ENCODE measurements around the gene IMMP2L. TPM values are rescaled to one million over a fixed set of nuclear protein-coding genes. Genes with fewer than 3 reads are reported as not detected.

IMMP2L gene
- total and polyA plus RNA-seq, 2 of the 8 experiments (the other 6 are each of a cell fraction or from before 2014, with no cell fraction given): 2.3 to 10.1 TPM

DNA sequence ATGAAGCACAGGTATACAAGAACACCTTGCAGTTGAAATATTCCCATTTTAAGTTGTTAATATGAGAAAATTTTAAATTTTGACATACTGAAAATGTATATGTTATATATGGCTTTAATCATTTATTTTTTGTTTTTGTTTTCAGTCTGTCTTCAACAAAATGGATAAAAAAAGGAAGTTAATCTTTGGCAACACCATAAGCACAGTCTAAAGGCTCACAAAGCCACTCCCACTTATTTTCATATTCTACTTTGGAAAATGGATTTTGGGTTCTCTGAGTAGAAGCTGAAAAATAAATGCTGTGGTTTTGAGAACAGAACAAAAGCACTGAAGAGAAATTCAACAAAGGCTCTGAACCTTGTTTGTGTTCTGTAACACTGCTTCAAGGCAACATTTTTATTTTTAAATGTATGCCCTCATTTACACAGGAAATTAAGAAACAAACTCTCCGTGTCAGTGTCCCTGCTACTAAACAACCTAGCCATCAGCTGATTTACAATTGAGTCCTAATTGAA is 552.7 kb downstream of the IMMP2L start:
- Histone ChIP-seq H2AFZ (ENCODE audit: low read length) (no peak overlapping the region), H3K27ac (ENCODE audit: low read depth, low read length) (no peak overlapping the region), H4K20me1 (replicated peaks in 1 of 2; ENCODE audit: control insufficient read depth in 1 of 2, insufficient read depth in 2 of 2, low read length in 2 of 2) (no peaks in the 10 kb centered on the region), H3K9me3 (ENCODE audit: insufficient read depth in 2 of 2, low read depth in 1 of 2, low read length in 1 of 2) (no peaks in the 10 kb centered on the region), H3K4me3 (ENCODE audit: extremely low read depth in 1 of 4, insufficient read depth in 2 of 4, low read depth in 3 of 4, low read length in 4 of 4) (no peak overlapping the region), H3K4me2 (ENCODE audit: insufficient read depth in 1 of 2, low read depth in 2 of 2, low read length in 2 of 2) (no peak overlapping the region), H2BK12ac (ENCODE audit: low read depth, low read length) (no peak overlapping the region), H3K23ac (ENCODE audit: insufficient read length) (no peak overlapping the region), H3K9ac (replicated peaks in 1 of 4; ENCODE audit: extremely low read depth in 1 of 4, low read depth in 3 of 4, low read length in 3 of 4) (no peak overlapping the region), H3K4ac (replicated peaks; ENCODE audit: insufficient read length, low read depth, low read length) (no peak overlapping the region), H3K36me3 (ENCODE audit: control insufficient read depth in 2 of 4, insufficient read depth in 4 of 4, low read length in 3 of 4) (no peaks in the 10 kb centered on the region), H4K91ac (replicated peaks; ENCODE audit: insufficient read length, low read length) (no peak overlapping the region), H3K79me2 (ENCODE audit: control insufficient read depth in 1 of 2, insufficient read depth in 2 of 2, low read length in 2 of 2) (no peaks in the 10 kb centered on the region), H3K27me3 (replicated peaks in 1 of 4; ENCODE audit: control insufficient read depth in 3 of 4, extremely low read depth in 1 of 4, insufficient read depth in 3 of 4, low read length in 3 of 4) (no peaks in the 10 kb centered on the region), H2AK5ac (ENCODE audit: low read depth, low read length) (no peak overlapping the region), H2BK120ac (replicated peaks; ENCODE audit: low read depth, low read length) (no peak overlapping the region), H4K8ac (ENCODE audit: extremely low read depth, insufficient read depth, low read length) (no peak overlapping the region), H2BK20ac (ENCODE audit: low read length) (no peak overlapping the region), H4K5ac (ENCODE audit: insufficient read length, low read depth, low read length) (no peak overlapping the region), H3K23me2 (ENCODE audit: low read depth, low read length) (no peaks in the 10 kb centered on the region; the same call in 1 of the 2 replicates), H2BK15ac (ENCODE audit: low read length) (no peak overlapping the region), H3K14ac (ENCODE audit: insufficient read length) (no peak overlapping the region), H2BK5ac (ENCODE audit: low read depth, low read length) (no peak overlapping the region), H3K79me1 (ENCODE audit: low read depth, low read length) (no peaks in the 10 kb centered on the region), H3K56ac (replicated peaks; ENCODE audit: insufficient read length, low read depth, low read length) (no peak overlapping the region), H3K18ac (ENCODE audit: extremely low read depth, low read length) (no peak overlapping the region), H3K4me1 (replicated peaks in 1 of 4; ENCODE audit: control insufficient read depth in 3 of 4, insufficient read depth in 4 of 4, low read length in 3 of 4) (no peaks in the 10 kb centered on the region)
- DNase-seq (ENCODE audit: low read depth in 1 of 2, low spot score in 2 of 2) (no peak), FAIRE-seq (no peak)
- POLR2A ChIA-PET (ENCODE audit: partially characterized antibody): no interaction called here
- TF ChIP-seq SP4 (IDR thresholded peaks at IDR 0.05; ENCODE audit: low read length) (no peak), JUN (IDR thresholded peaks at IDR 0.05; ENCODE audit: low read depth, low read length) (no peak), ATF2 (IDR thresholded peaks at IDR 0.05; ENCODE audit: low read length) (no peak), SIN3A (conservative IDR thresholded peaks at IDR 0.05 in 1 of 2, IDR thresholded peaks at IDR 0.05 in 1 of 2; ENCODE audit: low read depth in 1 of 2, low read length in 2 of 2) (no peak), EGR1 (IDR thresholded peaks at IDR 0.05; ENCODE audit: borderline replicate concordance, low read depth, low read length) (no peak), PHF8 (conservative IDR thresholded peaks at IDR 0.05; ENCODE audit: low read depth, low read length) (no peak), TBP (IDR thresholded peaks at IDR 0.05; ENCODE audit: low read depth, low read length) (no peak), RNF2 (IDR thresholded peaks at IDR 0.05; ENCODE audit: borderline replicate concordance, low read depth, low read length, missing control alignments, poor library complexity, severe bottlenecking) (no peak)
- CTCF ChIA-PET (ENCODE audit: partially characterized antibody): no interaction called here
- WGBS, 2 experiments (ENCODE audit: extremely low coverage in 1 of 2, insufficient coverage in 1 of 2, insufficient read length in 1 of 2, insufficient replicate concordance in 2 of 2, low coverage in 1 of 2, low lambda C conversion rate in 2 of 2, missing lambda C conversion rate in 1 of 2): 87% methylated on average over 1 of the region's 1 CpG; no CpG with 5 or more reads in 1 of the 2 experiments

Measured in H1 (cell line).